H9 (cell line): ENCODE measurements around the gene ADAM29. TPM values are rescaled to one million over a fixed set of nuclear protein-coding genes. Genes with fewer than 3 reads are reported as not detected.
"Not testable (repeated sequence)": the region's sequence is repeated elsewhere in the genome, so short reads cannot be mapped to it uniquely, and the experiment has no call there.

Source experiments
- DNase-seq: peaks from one replicate; pipeline ENCODE4 v3.0.0-alpha.2; 2017
- H2AFZ ChIP-seq: one replicate; pipeline ENCODE4 v1.6.1; 2013; ENCODE audit warnings: mild to moderate bottlenecking, low read length, control low read depth, moderate library complexity
- H2AK5ac ChIP-seq: 2 replicates; pipeline ENCODE4 v1.6.1; 2013; ENCODE audit warnings: low read length, control low read depth, mixed read lengths; ENCODE audit not compliant: insufficient read length
- H2BK120ac ChIP-seq: one replicate; pipeline ENCODE4 v1.6.1; 2013; ENCODE audit warnings: low read depth, mild to moderate bottlenecking, low read length, control low read depth, inconsistent platforms; ENCODE audit not compliant: poor library complexity, severe bottlenecking
- H2BK12ac ChIP-seq: 2 replicates; pipeline ENCODE4 v1.6.1; 2013; ENCODE audit warnings: low read length, control low read depth, mixed read lengths, low read depth; ENCODE audit not compliant: insufficient read length
- H2BK15ac ChIP-seq: 2 replicates; pipeline ENCODE4 v1.6.1; 2013; ENCODE audit warnings: low read depth, low read length, control low read depth
- H2BK20ac ChIP-seq: one replicate; pipeline ENCODE4 v1.6.1; 2013; ENCODE audit warnings: low read depth, mild to moderate bottlenecking, low read length, control low read depth, inconsistent platforms; ENCODE audit not compliant: poor library complexity, severe bottlenecking
- H2BK5ac ChIP-seq: 2 replicates; pipeline ENCODE4 v1.6.1; 2013; ENCODE audit warnings: low read length, control low read depth, mixed read lengths; ENCODE audit not compliant: insufficient read length
- H3K14ac ChIP-seq: 2 replicates; pipeline ENCODE4 v1.6.1; 2013; ENCODE audit warnings: low read length, control low read depth; ENCODE audit not compliant: insufficient read depth
- H3K18ac ChIP-seq: 2 replicates; pipeline ENCODE4 v1.6.1; 2013; ENCODE audit warnings: low read depth, mild to moderate bottlenecking, mixed read lengths, low read length, control low read depth; ENCODE audit not compliant: insufficient read length
- H3K23ac ChIP-seq: 2 replicates; pipeline ENCODE4 v1.6.1; 2013; ENCODE audit warnings: low read length, control low read depth, mixed read lengths, low read depth; ENCODE audit not compliant: insufficient read length
- H3K23me2 ChIP-seq: 2 replicates; pipeline ENCODE4 v1.6.1; 2013; ENCODE audit warnings: low read depth, mild to moderate bottlenecking, mixed read lengths, low read length, control low read depth; ENCODE audit not compliant: insufficient read length, poor library complexity, severe bottlenecking
- H3K27ac ChIP-seq: 2 replicates; pipeline ENCODE4 v1.5.1; 2013; ENCODE audit warnings: low read length, control low read depth, mixed read lengths, low read depth; ENCODE audit not compliant: insufficient read length
- H3K27me3 ChIP-seq: 2 replicates; pipeline ENCODE4 v1.6.1; 2013; ENCODE audit warnings: low read length, control low read depth, inconsistent platforms; ENCODE audit not compliant: insufficient read depth
- H3K4ac ChIP-seq: 2 replicates; pipeline ENCODE4 v1.6.1; 2013; ENCODE audit warnings: low read depth, mild to moderate bottlenecking, control low read depth, inconsistent platforms, low read length, moderate library complexity
- H3K4me1 ChIP-seq: 2 replicates; pipeline ENCODE4 v1.6.1; 2013; ENCODE audit warnings: low read length, control low read depth, inconsistent platforms; ENCODE audit not compliant: insufficient read depth
- H3K4me2 ChIP-seq: 2 replicates; pipeline ENCODE4 v1.6.1; 2013; ENCODE audit warnings: low read length, control low read depth, mixed read lengths; ENCODE audit not compliant: insufficient read length, insufficient read depth
- H3K56ac ChIP-seq: 2 replicates; pipeline ENCODE4 v1.6.1; 2013; ENCODE audit warnings: low read depth, mild to moderate bottlenecking, mixed read lengths, low read length, control low read depth; ENCODE audit not compliant: insufficient read length
- H3K79me1 ChIP-seq: 2 replicates; pipeline ENCODE4 v1.6.1; 2013; ENCODE audit warnings: low read depth, mild to moderate bottlenecking, moderate library complexity, low read length, control low read depth, inconsistent platforms; ENCODE audit not compliant: insufficient read depth, poor library complexity, severe bottlenecking
- H3K79me2 ChIP-seq: 2 replicates; pipeline ENCODE4 v1.6.1; 2013; ENCODE audit warnings: low read length, control low read depth, inconsistent platforms; ENCODE audit not compliant: insufficient read depth
- H3K9ac ChIP-seq: 2 replicates; pipeline ENCODE4 v1.6.1; 2013; ENCODE audit warnings: low read length, control low read depth, mixed read lengths; ENCODE audit not compliant: insufficient read length; ENCODE audit errors: extremely low read depth
- H3K9me3 ChIP-seq: one replicate; pipeline ENCODE4 v1.6.1; 2013; ENCODE audit warnings: low read depth, low read length, inconsistent platforms; ENCODE audit not compliant: control insufficient read depth
- H3T11ph ChIP-seq: one replicate; pipeline ENCODE4 v1.6.1; 2013; ENCODE audit warnings: mild to moderate bottlenecking, low read length, control low read depth, inconsistent platforms
- H4K20me1 ChIP-seq: one replicate; pipeline ENCODE4 v1.6.1; 2013; ENCODE audit not compliant: control insufficient read depth, insufficient read length, insufficient read depth
- H4K5ac ChIP-seq: 2 replicates; pipeline ENCODE4 v1.6.1; 2013; ENCODE audit warnings: low read depth, mild to moderate bottlenecking, mixed read lengths, low read length, control low read depth; ENCODE audit not compliant: insufficient read length
- H4K8ac ChIP-seq: replicated peaks from 2 replicates; pipeline ENCODE4 v1.6.1; 2013; ENCODE audit warnings: low read length, control low read depth, mixed read lengths, low read depth; ENCODE audit not compliant: insufficient read length
- H4K91ac ChIP-seq: 2 replicates; pipeline ENCODE4 v1.6.1; 2013; ENCODE audit warnings: low read depth, mild to moderate bottlenecking, moderate library complexity, mixed read lengths, low read length, control low read depth; ENCODE audit not compliant: insufficient read length
- H3K27ac Mint-ChIP-seq, 3 experiments: 2 replicates in 2 of 3; 3 replicates in 1 of 3; pipeline ENCODE4 v1.8.0; 2020 to 2021; ENCODE audit warnings: mixed read lengths in 3 of 3, mild to moderate bottlenecking in 1 of 3, moderate library complexity in 1 of 3
- H3K27me3 Mint-ChIP-seq: 2 replicates; pipeline ENCODE4 v1.8.0; 2021; ENCODE audit warnings: low read depth, mild to moderate bottlenecking, moderate library complexity, mixed read lengths
- H3K36me3 Mint-ChIP-seq, 3 experiments: 2 replicates in 2 of 3; 3 replicates in 1 of 3; pipeline ENCODE4 v1.8.0; 2020 to 2021; ENCODE audit warnings: low read depth in 3 of 3, mixed read lengths in 3 of 3; ENCODE audit not compliant: insufficient read depth in 1 of 3
- H3K4me1 Mint-ChIP-seq, 2 experiments: 2 replicates each; pipeline ENCODE4 v1.8.0; 2020; ENCODE audit warnings: mixed read lengths in 2 of 2
- H3K4me3 Mint-ChIP-seq, 2 experiments: 2 replicates in 1 of 2; 3 replicates in 1 of 2; pipeline ENCODE4 v1.8.0; 2020 to 2021; ENCODE audit warnings: mild to moderate bottlenecking in 2 of 2, mixed read lengths in 2 of 2, moderate library complexity in 1 of 2
- H3K9me3 Mint-ChIP-seq, 2 experiments: 2 replicates in 1 of 2; 3 replicates in 1 of 2; pipeline ENCODE4 v1.8.0; 2020; ENCODE audit warnings: mild to moderate bottlenecking in 2 of 2, mixed read lengths in 2 of 2, moderate library complexity in 1 of 2
- WGBS: extraction: QIAGEN DNeasy Blood & Tissue Kit; methylation state at CpG from one replicate; pipeline ENCODE4 v1.1.7; 2013; ENCODE audit warnings: missing lambda C conversion rate, low lambda C conversion rate, mixed read lengths; ENCODE audit not compliant: insufficient read length; ENCODE audit errors: extremely low coverage; 5-methylcytosine and 5-hydroxymethylcytosine counted together
- total RNA-seq: library from RNA; stranded (reverse); gene quantifications from 2 replicates; pipeline ENCODE4 v1.2.1, GENCODE V29; 2021
- TF ChIP-seq, protein P1 (sequence below): fragments of 200-600 bp; sonication (generic); conservative IDR thresholded peaks from 3 replicates; pipeline ENCODE4 v1.8.0; 2021; ENCODE audit warnings: antibody characterized with exemption, mild to moderate bottlenecking

ADAM29 gene
- total RNA-seq, 1 experiment from 2014 or later, result not detected

- no peak overlapping the region for H4K5ac ChIP-seq
- H3K79me2 ChIP-seq, result no peaks in the 10 kb centered on the region
- H3K27me3 ChIP-seq, result no peaks in the 10 kb centered on the region
- H3T11ph ChIP-seq, result no peak overlapping the region
- no peaks in the 10 kb centered on the region for H3K9me3 ChIP-seq
- H2BK20ac ChIP-seq, result no peak overlapping the region
- Mint-ChIP-seq H3K27ac (no peak overlapping the region), H3K27me3 (no peaks in the 10 kb centered on the region), H3K9me3 (peaks cover 9 to 24% of the 10 kb centered on the region in 2 experiments), H3K4me3 (no peak overlapping the region), H3K36me3 (peaks cover 6 to 18% (median 9%) of the 10 kb centered on the region in 3 experiments), H3K4me1 (no peaks in the 10 kb centered on the region)
- no peak overlapping the region for H2BK15ac ChIP-seq
- H3K14ac ChIP-seq, result no peak overlapping the region
- no peak overlapping the region for H3K4me2 ChIP-seq
- no peak overlapping the region for H3K23ac ChIP-seq
- no peak overlapping the region for H2BK12ac ChIP-seq
- H3K27ac ChIP-seq, result no peak overlapping the region
- H3K4me1 ChIP-seq, result no peaks in the 10 kb centered on the region
- H2AFZ ChIP-seq, result no peak overlapping the region
- no peak overlapping the region for H3K56ac ChIP-seq
- no peak overlapping the region for H3K18ac ChIP-seq
- H3K23me2 ChIP-seq, result no peaks in the 10 kb centered on the region
- H3K9ac ChIP-seq, result no peak overlapping the region
- no peak overlapping the region for H3K4ac ChIP-seq
- H3K79me1 ChIP-seq, result no peaks in the 10 kb centered on the region
- no peak overlapping the region for H2BK5ac ChIP-seq
- no peak overlapping the region for H4K91ac ChIP-seq
- no peak overlapping the region for H2AK5ac ChIP-seq
- WGBS, result no CpG with 5 or more reads among the region's 3 CpGs
- no peak overlapping the region for H4K8ac ChIP-seq
- no peak for DNase-seq
- no peaks in the 10 kb centered on the region for H4K20me1 ChIP-seq
- H2BK120ac ChIP-seq, result no peak overlapping the region
- TF ChIP-seq, protein P1, sequence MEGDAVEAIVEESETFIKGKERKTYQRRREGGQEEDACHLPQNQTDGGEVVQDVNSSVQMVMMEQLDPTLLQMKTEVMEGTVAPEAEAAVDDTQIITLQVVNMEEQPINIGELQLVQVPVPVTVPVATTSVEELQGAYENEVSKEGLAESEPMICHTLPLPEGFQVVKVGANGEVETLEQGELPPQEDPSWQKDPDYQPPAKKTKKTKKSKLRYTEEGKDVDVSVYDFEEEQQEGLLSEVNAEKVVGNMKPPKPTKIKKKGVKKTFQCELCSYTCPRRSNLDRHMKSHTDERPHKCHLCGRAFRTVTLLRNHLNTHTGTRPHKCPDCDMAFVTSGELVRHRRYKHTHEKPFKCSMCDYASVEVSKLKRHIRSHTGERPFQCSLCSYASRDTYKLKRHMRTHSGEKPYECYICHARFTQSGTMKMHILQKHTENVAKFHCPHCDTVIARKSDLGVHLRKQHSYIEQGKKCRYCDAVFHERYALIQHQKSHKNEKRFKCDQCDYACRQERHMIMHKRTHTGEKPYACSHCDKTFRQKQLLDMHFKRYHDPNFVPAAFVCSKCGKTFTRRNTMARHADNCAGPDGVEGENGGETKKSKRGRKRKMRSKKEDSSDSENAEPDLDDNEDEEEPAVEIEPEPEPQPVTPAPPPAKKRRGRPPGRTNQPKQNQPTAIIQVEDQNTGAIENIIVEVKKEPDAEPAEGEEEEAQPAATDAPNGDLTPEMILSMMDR, result no peak
Measured at GRCh38 chr4:175017751-175018150, 99.6 kb downstream of the ADAM29 start.

DNA sequence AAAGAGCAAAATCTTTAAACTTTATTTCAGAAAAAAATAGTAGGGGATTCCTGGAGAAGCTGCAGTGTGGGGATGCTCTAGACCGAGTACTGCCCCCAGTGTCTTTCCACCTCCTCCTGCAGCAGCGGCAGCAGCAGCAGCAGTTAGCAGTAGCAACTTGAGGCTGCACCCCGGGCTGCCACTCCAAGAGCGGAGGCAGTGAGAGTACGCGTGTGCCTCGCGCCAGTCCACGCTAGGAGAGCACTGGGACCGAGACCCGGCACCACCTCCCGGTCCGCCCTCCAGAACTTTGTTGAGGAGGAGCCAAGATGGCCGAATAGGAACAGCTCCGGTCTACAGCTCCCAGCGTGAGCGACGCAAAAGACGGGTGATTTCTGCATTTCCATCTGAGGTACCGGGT, 101.3 kb downstream of the ADAM29 start:
- H3K27me3 ChIP-seq, H3K4me2 ChIP-seq, H4K5ac ChIP-seq, H3K4ac ChIP-seq, H3K27ac ChIP-seq, H2BK20ac ChIP-seq, H2BK5ac ChIP-seq, H4K20me1 ChIP-seq, H3K14ac ChIP-seq, H3K23ac ChIP-seq, H2AFZ ChIP-seq, H3K9me3 ChIP-seq, H2AK5ac ChIP-seq, H3T11ph ChIP-seq, H4K91ac ChIP-seq, H2BK12ac ChIP-seq, H3K79me1 ChIP-seq, H3K23me2 ChIP-seq, H3K18ac ChIP-seq, DNase-seq, H2BK120ac ChIP-seq, H3K4me1 ChIP-seq, H3K4me1 Mint-ChIP-seq, H2BK15ac ChIP-seq, H3K27me3 Mint-ChIP-seq, H4K8ac ChIP-seq, H3K79me2 ChIP-seq, H3K4me3 Mint-ChIP-seq, H3K9ac ChIP-seq, H3K56ac ChIP-seq: not testable (repeated sequence)
- Mint-ChIP-seq H3K27ac (peak overlapping the region in 1 of 3 experiments; percentile 40; a peak in 1 of 7 replicates), H3K36me3 (peaks cover 6 to 18% (median 9%) of the 10 kb centered on the region in 3 experiments), H3K9me3 (peaks cover 9 to 24% of the 10 kb centered on the region in 2 experiments)
- WGBS, result no CpG with 5 or more reads among the region's 20 CpGs
